Liver (tissue), 9 donors: ENCODE data around the gene TRIP13. TPM values are rescaled to one million over a fixed set of nuclear protein-coding genes. Genes with fewer than 3 reads are reported as not detected.
"Not testable (repeated sequence)": the region's sequence is repeated elsewhere in the genome, so short reads cannot be mapped to it uniquely, and the experiment has no call there.

Experiments used
- DNase-seq: peaks from one replicate; pipeline ENCODE4 v3.0.0-alpha.2; 2017; ENCODE audit warnings: low spot score
- H3K27ac ChIP-seq, 2 donors: one replicate each; pipeline ENCODE4 v1.7.0; 2013; ENCODE audit warnings: inconsistent platforms in 2 of 2, low read length in 2 of 2, control low read depth in 1 of 2, low read depth in 1 of 2, mild to moderate bottlenecking in 1 of 2
- H3K27me3 ChIP-seq, 4 donors: one replicate each; pipeline versions ENCODE4 v1.6.1 to v1.7.0; 2013; ENCODE audit warnings: low read length in 3 of 4, inconsistent platforms in 1 of 4, mild to moderate bottlenecking in 1 of 4, moderate library complexity in 1 of 4; ENCODE audit not compliant: control insufficient read depth in 4 of 4, insufficient read depth in 4 of 4
- H3K36me3 ChIP-seq, 4 donors: one replicate each; pipeline versions ENCODE4 v1.6.1 to v1.7.0; 2013; ENCODE audit warnings: low read length in 3 of 4, mild to moderate bottlenecking in 3 of 4, low read depth in 1 of 4, moderate library complexity in 1 of 4; ENCODE audit not compliant: control insufficient read depth in 4 of 4, insufficient read depth in 3 of 4
- H3K4me1 ChIP-seq, 4 donors: one replicate each; pipeline versions ENCODE4 v1.6.1 to v1.7.0; 2013; ENCODE audit warnings: low read length in 3 of 4, mild to moderate bottlenecking in 3 of 4, moderate library complexity in 1 of 4; ENCODE audit not compliant: control insufficient read depth in 4 of 4, insufficient read depth in 4 of 4
- H3K4me3 ChIP-seq, 3 donors: one replicate each; pipeline versions ENCODE4 v1.6.1 to v1.7.0; 2013; ENCODE audit warnings: low read length in 3 of 3, control low read depth in 1 of 3, low read depth in 1 of 3, mild to moderate bottlenecking in 1 of 3
- H3K9ac ChIP-seq, 2 donors: one replicate each; pipeline ENCODE4 v1.7.0; 2013; ENCODE audit warnings: low read length in 2 of 2, mild to moderate bottlenecking in 2 of 2, moderate library complexity in 2 of 2, control low read depth in 1 of 2, low read depth in 1 of 2
- H3K9me3 ChIP-seq, 4 donors: one replicate each; pipeline versions ENCODE4 v1.6.1 to v1.7.0; 2013; ENCODE audit warnings: low read length in 3 of 4; ENCODE audit not compliant: control insufficient read depth in 4 of 4
- ATF3 ChIP-seq: IDR thresholded peaks from 2 replicates; pipeline ENCODE4 v1.6.1; 2016; ENCODE audit warnings: antibody characterized with exemption
- CTCF ChIP-seq: fragments of 150-350 bp; IDR thresholded peaks from 2 replicates; pipeline ENCODE4 v1.5.1; 2017; ENCODE audit warnings: improper control_type of control experiment, low read depth, low read length; ENCODE audit not compliant: missing input control
- FOXA1 ChIP-seq: IDR thresholded peaks from 2 replicates; pipeline ENCODE4 v1.6.1; 2016; ENCODE audit warnings: antibody characterized with exemption
- FOXA2 ChIP-seq: IDR thresholded peaks from 2 replicates; pipeline ENCODE4 v1.6.1; 2016; ENCODE audit warnings: antibody characterized with exemption
- GABPA ChIP-seq, 2 donors: IDR thresholded peaks in 1 of 2; conservative IDR thresholded peaks in 1 of 2; 2 replicates each; pipeline ENCODE4 v1.6.1; 2016; ENCODE audit warnings: antibody characterized with exemption in 2 of 2, mild to moderate bottlenecking in 1 of 2, moderate library complexity in 1 of 2
- HNF4A ChIP-seq, 2 donors: conservative IDR thresholded peaks; 2 replicates each; pipeline ENCODE4 v1.6.1; 2016; ENCODE audit warnings: antibody characterized with exemption in 2 of 2, mild to moderate bottlenecking in 2 of 2
- HNF4G ChIP-seq: IDR thresholded peaks from 2 replicates; pipeline ENCODE4 v1.6.1; 2016; ENCODE audit warnings: antibody characterized with exemption
- JUND ChIP-seq, 2 donors: IDR thresholded peaks; 2 replicates each; pipeline ENCODE4 v1.6.1; 2016; ENCODE audit warnings: antibody characterized with exemption in 2 of 2
- NR2F2 ChIP-seq: IDR thresholded peaks from 2 replicates; pipeline ENCODE4 v1.6.1; 2016; ENCODE audit warnings: antibody characterized with exemption
- RAD21 ChIP-seq, 2 donors: IDR thresholded peaks; 2 replicates each; pipeline ENCODE4 v1.6.1; 2016; ENCODE audit warnings: antibody characterized with exemption in 2 of 2, mild to moderate bottlenecking in 2 of 2
- REST ChIP-seq: IDR thresholded peaks from 2 replicates; pipeline ENCODE4 v1.6.1; 2016; ENCODE audit warnings: antibody characterized with exemption, mild to moderate bottlenecking
- RXRA ChIP-seq, 2 donors: IDR thresholded peaks; 2 replicates each; pipeline ENCODE4 v1.6.1; 2017 to 2018; ENCODE audit warnings: antibody characterized with exemption in 2 of 2, mild to moderate bottlenecking in 1 of 2
- TAF1 ChIP-seq: conservative IDR thresholded peaks from 2 replicates; pipeline ENCODE4 v1.6.1; 2016; ENCODE audit warnings: antibody characterized with exemption, mild to moderate bottlenecking
- ZBTB33 ChIP-seq: IDR thresholded peaks from 2 replicates; pipeline ENCODE4 v1.6.1; 2016; ENCODE audit warnings: antibody characterized with exemption
- WGBS: extraction: QIAGEN DNeasy Blood & Tissue Kit; methylation state at CpG from one replicate; pipeline ENCODE4 v1.1.7; 2013; 5-methylcytosine and 5-hydroxymethylcytosine counted together
- polyA plus RNA-seq, 2 donors: library from polyadenylated mRNA; stranded (reverse) in 1 of 2; unstranded in 1 of 2; fragments of 200-250 nt in 1 of 2; fragments of >200 nt in 1 of 2; fragmentation: Nextera tagmentation in 1 of 2; extraction: Ambion mirVana in 1 of 2; gene quantifications; one replicate each; pipeline versions ENCODE4 v1.2.1 to v1.2.3, GENCODE V29; 2013 to 2015
- total RNA-seq, 2 donors: library from RNA; depleted of rRNA; stranded (reverse); fragments of >200 nt; gene quantifications; one replicate each; pipeline ENCODE4 v1.2.3, GENCODE V29; 2014
- donor health status: healthy.
- donor health status: healthy.
- donor health status: healthy.
- donor health status: healthy.
- donor health status: healthy.

Gene TRIP13
- total and polyA plus RNA-seq, 4 donors: 0.42 to 12.4 (median 0.84) TPM

GRCh38 chr5:914612-915011, 21.9 kb downstream of the TRIP13 start:
- 92% methylated on average over 7 of the region's 7 CpGs for WGBS
- H3K27ac ChIP-seq: no peak overlapping the region

GRCh38 chr5:915346-915745, 22.7 kb downstream of the TRIP13 start:
- DNase-seq, H3K4me1 ChIP-seq, H3K27me3 ChIP-seq, H3K9me3 ChIP-seq, H3K27ac ChIP-seq, H3K36me3 ChIP-seq, H3K4me3 ChIP-seq, H3K9ac ChIP-seq: not testable (repeated sequence)
- 96% methylated on average over 12 of the region's 12 CpGs for WGBS

More at GRCh38 chr5:914612-915011, 21.9 kb downstream of the TRIP13 start:
- H3K9ac ChIP-seq: no peak overlapping the region
- no peaks in the 10 kb centered on the region for H3K4me1 ChIP-seq
- H3K27me3 ChIP-seq: no peaks in the 10 kb centered on the region
- H3K4me3 ChIP-seq: no peak overlapping the region
- H3K36me3 ChIP-seq: no peaks in the 10 kb centered on the region
- no peaks in the 10 kb centered on the region for H3K9me3 ChIP-seq
- TF ChIP-seq HNF4A (conservative IDR thresholded peaks at IDR 0.05) (no peak), HNF4G (no peak), REST (no peak), JUND (IDR thresholded peaks at IDR 0.05) (no peak), TAF1 (no peak), FOXA1 (no peak), CTCF (no peak), ATF3 (no peak), RAD21 (IDR thresholded peaks at IDR 0.05) (no peak), FOXA2 (no peak), RXRA (IDR thresholded peaks at IDR 0.05) (no peak)
- DNase-seq: no peak

GRCh38 chr5:915946-916345, 23.3 kb downstream of the TRIP13 start:
- Histone ChIP-seq H3K4me1 (no peaks in the 10 kb centered on the region), H3K4me3 (no peak overlapping the region), H3K36me3 (no peaks in the 10 kb centered on the region), H3K27ac (no peak overlapping the region), H3K27me3 (no peaks in the 10 kb centered on the region), H3K9me3 (no peaks in the 10 kb centered on the region), H3K9ac (no peak overlapping the region)
- 97% methylated on average over 12 of the region's 12 CpGs for WGBS
- no peak for DNase-seq
- TF ChIP-seq REST (no peak), NR2F2 (no peak), RAD21 (IDR thresholded peaks at IDR 0.05) (no peak), GABPA (IDR thresholded peaks at IDR 0.05 in 1 of 2, conservative IDR thresholded peaks at IDR 0.05 in 1 of 2) (no peak), ZBTB33 (no peak), CTCF (no peak), RXRA (IDR thresholded peaks at IDR 0.05) (no peak), HNF4A (conservative IDR thresholded peaks at IDR 0.05) (no peak)
